Sigmoid colon (tissue), 4 donors: ENCODE results near the gene GRHL1.

Experiments
- CTCF ChIP-seq, 4 experiments: fragments of 450-650 bp in 3 of 4; fragments of 200-600 bp in 1 of 4; IDR thresholded peaks; one replicate each; pipeline ENCODE4 v1.5.1; 2016 to 2019; ENCODE audit warnings: antibody characterized with exemption in 4 of 4, mild to moderate bottlenecking in 3 of 4, moderate library complexity in 2 of 4
- EP300 ChIP-seq, 4 donors: sonication (generic); formaldehyde crosslinking; IDR thresholded peaks; one replicate each; pipeline ENCODE4 v1.6.1; 2017; ENCODE audit warnings: antibody characterized with exemption in 4 of 4

GRCh38 chr2:9999693-10000092, 48.2 kb downstream of the GRHL1 start:
- TF ChIP-seq CTCF (IDR thresholded peaks at IDR 0.05) (no peak), EP300 (IDR thresholded peaks at IDR 0.05) (no peak)
